OCI-LY7 (cell line): ENCODE data around the gene WDR5B. TPM values are rescaled to one million over a fixed set of nuclear protein-coding genes. Genes with fewer than 3 reads are reported as not detected.
"Not testable (repeated sequence)": the region's sequence is repeated elsewhere in the genome, so short reads cannot be mapped to it uniquely, and the experiment has no call there.

ENCODE experiments used
- BruUV-seq: library from RNA; stranded (reverse); fragments of 400-500 nt; replicated peaks from 2 replicates; lab custom pipeline; 2021; lab: Mats Ljungman, UMichigan
- CTCF ChIA-PET: fragments of 300-600 bp; sonication (Branson Sonifier 250); formaldehyde crosslinking; loops from one replicate; lab custom pipeline; 2022; ENCODE audit warnings: antibody characterized with exemption; ENCODE audit not compliant: unreplicated experiment; lab: Charles Lee
- POLR2A ChIA-PET: fragments of 300-600 bp; sonication (Branson Sonifier 250); formaldehyde crosslinking; loops from one replicate; lab custom pipeline; 2022; ENCODE audit warnings: antibody characterized with exemption; lab: Charles Lee
- DNase-seq: peaks from one replicate; pipeline ENCODE4 v3.0.0-alpha.2; 2015; ENCODE audit warnings: low spot score
- H2AFZ ChIP-seq: fragments of 200-600 bp; sonication (generic), shearing (Covaris generic); 2 replicates; pipeline ENCODE4 v1.6.1; 2014; ENCODE audit warnings: mild to moderate bottlenecking, antibody characterized with exemption, low read length, moderate library complexity
- H3K27ac ChIP-seq: fragments of 200-600 bp; sonication (generic); 2 replicates; pipeline ENCODE4 v1.5.1; 2014; ENCODE audit warnings: mixed run types, low read depth, mild to moderate bottlenecking, moderate library complexity, low read length, inconsistent platforms; ENCODE audit not compliant: poor library complexity, severe bottlenecking
- H3K36me3 ChIP-seq: fragments of 200-600 bp; sonication (generic); 2 replicates; pipeline ENCODE4 v1.6.1; 2014; ENCODE audit warnings: mild to moderate bottlenecking, antibody characterized with exemption, low read length, moderate library complexity, mixed read lengths; ENCODE audit not compliant: insufficient read depth
- H3K4me1 ChIP-seq: fragments of 200-600 bp; sonication (generic); 2 replicates; pipeline ENCODE4 v1.5.1; 2014; ENCODE audit warnings: mild to moderate bottlenecking, low read length; ENCODE audit not compliant: insufficient read depth, poor library complexity, severe bottlenecking
- H3K4me2 ChIP-seq: fragments of 200-600 bp; sonication (generic); 2 replicates; pipeline ENCODE4 v1.6.1; 2014; ENCODE audit warnings: mild to moderate bottlenecking, low read length
- H3K4me3 ChIP-seq: fragments of 200-600 bp; sonication (generic); 2 replicates; pipeline ENCODE4 v1.5.1; 2014; ENCODE audit warnings: mild to moderate bottlenecking, low read depth, low read length; ENCODE audit not compliant: poor library complexity, severe bottlenecking
- H3K79me2 ChIP-seq: fragments of 200-600 bp; sonication (generic); 2 replicates; pipeline ENCODE4 v1.6.1; 2016; ENCODE audit warnings: low read depth, mild to moderate bottlenecking, low read length, moderate library complexity, mixed read lengths; ENCODE audit not compliant: insufficient read depth
- H3K9me2 ChIP-seq: fragments of 200-600 bp; sonication (generic); 2 replicates; pipeline ENCODE4 v1.6.1; 2016; ENCODE audit warnings: mild to moderate bottlenecking, low read length, mixed read lengths; ENCODE audit not compliant: insufficient read depth
- H3K9me3 ChIP-seq: fragments of 200-600 bp; sonication (generic); 2 replicates; pipeline ENCODE4 v1.6.1; 2014; ENCODE audit warnings: mild to moderate bottlenecking, mixed run types, low read length, mixed read lengths
- H4K20me1 ChIP-seq: fragments of 200-600 bp; sonication (generic); 2 replicates; pipeline ENCODE4 v1.6.1; 2014; ENCODE audit warnings: mild to moderate bottlenecking, antibody characterized with exemption, low read length, moderate library complexity, mixed read lengths; ENCODE audit not compliant: insufficient read depth
- EZH2phosphoT487 ChIP-seq: fragments of 200-600 bp; sonication (generic); IDR thresholded peaks from 2 replicates; pipeline ENCODE4 v1.6.1; 2018; ENCODE audit warnings: low read depth, borderline replicate concordance, mild to moderate bottlenecking, mixed run types, antibody characterized with exemption, low read length, moderate library complexity, mixed read lengths
- intact Hi-C: fragments of 100-400 bp; cut with micrococcal nuclease; formaldehyde crosslinking; loops from one replicate; pipeline ENCODE4 v1.10.0; 2022; ENCODE audit not compliant: unreplicated experiment
- total RNA-seq, 2 experiments: library from RNA; depleted of rRNA in 1 of 2; stranded (reverse); fragments of >200 nt in 1 of 2; shearing (Covaris generic) in 1 of 2; gene quantifications; 2 replicates each; pipeline ENCODE4 v1.2.3, GENCODE V29; 2014 to 2022
- TF ChIP-seq, protein P1 (sequence below): fragments of 200-600 bp; sonication (generic); conservative IDR thresholded peaks from 2 replicates; pipeline ENCODE4 v1.5.1; 2014; ENCODE audit warnings: mild to moderate bottlenecking, antibody characterized with exemption, low read length, moderate library complexity, mixed read lengths

WDR5B gene
- total RNA-seq, 2 experiments from 2014 or later: 6.3 to 8.3 TPM

DNA sequence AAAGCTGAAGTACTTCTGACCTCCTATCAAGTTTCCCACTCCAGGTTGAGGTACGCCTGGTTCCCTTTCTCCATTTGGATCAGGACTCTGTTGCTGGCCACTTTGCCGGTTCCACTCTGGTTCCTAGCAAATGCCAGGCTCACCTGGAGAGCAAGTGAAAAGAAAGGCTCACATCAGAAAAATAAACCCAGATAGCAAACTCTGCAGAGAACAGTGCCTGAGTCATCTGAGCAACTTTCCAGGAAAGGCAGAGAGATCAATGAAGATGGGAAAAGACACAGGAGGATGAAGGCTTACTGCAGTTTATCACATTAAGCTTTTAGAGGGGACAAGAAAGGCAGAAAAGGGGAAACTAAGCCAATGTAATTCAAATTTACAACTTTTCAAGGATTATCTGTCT lies 41.8 kb upstream of the WDR5B start:
- intact Hi-C loops: loop anchor here (5.0 kb wide), 1 partner anchor 105 kb away; the partner anchor contains the start of genes DTX3L and PARP9
- H3K4me2 ChIP-seq: no peak overlapping the region
- no peaks in the 10 kb centered on the region for H3K79me2 ChIP-seq
- H3K9me3 ChIP-seq: no peaks in the 10 kb centered on the region
- no peak overlapping the region for H2AFZ ChIP-seq
- H3K9me2 ChIP-seq: no peaks in the 10 kb centered on the region
- peaks cover 93% of the 10 kb centered on the region for H3K36me3 ChIP-seq
- H3K4me1 ChIP-seq: no peaks in the 10 kb centered on the region
- DNase-seq: no peak
- H3K4me3 ChIP-seq: no peak overlapping the region
- H3K27ac ChIP-seq: no peak overlapping the region
- CTCF ChIA-PET: no interaction called here
- BruUV-seq: no TSS peak
- H4K20me1 ChIP-seq: no peaks in the 10 kb centered on the region; the same call in 1 of the 2 replicates
- TF ChIP-seq, protein P1, sequence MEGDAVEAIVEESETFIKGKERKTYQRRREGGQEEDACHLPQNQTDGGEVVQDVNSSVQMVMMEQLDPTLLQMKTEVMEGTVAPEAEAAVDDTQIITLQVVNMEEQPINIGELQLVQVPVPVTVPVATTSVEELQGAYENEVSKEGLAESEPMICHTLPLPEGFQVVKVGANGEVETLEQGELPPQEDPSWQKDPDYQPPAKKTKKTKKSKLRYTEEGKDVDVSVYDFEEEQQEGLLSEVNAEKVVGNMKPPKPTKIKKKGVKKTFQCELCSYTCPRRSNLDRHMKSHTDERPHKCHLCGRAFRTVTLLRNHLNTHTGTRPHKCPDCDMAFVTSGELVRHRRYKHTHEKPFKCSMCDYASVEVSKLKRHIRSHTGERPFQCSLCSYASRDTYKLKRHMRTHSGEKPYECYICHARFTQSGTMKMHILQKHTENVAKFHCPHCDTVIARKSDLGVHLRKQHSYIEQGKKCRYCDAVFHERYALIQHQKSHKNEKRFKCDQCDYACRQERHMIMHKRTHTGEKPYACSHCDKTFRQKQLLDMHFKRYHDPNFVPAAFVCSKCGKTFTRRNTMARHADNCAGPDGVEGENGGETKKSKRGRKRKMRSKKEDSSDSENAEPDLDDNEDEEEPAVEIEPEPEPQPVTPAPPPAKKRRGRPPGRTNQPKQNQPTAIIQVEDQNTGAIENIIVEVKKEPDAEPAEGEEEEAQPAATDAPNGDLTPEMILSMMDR: no peak
- TF ChIP-seq EZH2phosphoT487: no peak
- POLR2A ChIA-PET: interaction anchor here (0.9 kb wide), 1 partner anchor 50 kb away, joined by 3 read pairs; no protein-coding TSS in a partner anchor

DNA sequence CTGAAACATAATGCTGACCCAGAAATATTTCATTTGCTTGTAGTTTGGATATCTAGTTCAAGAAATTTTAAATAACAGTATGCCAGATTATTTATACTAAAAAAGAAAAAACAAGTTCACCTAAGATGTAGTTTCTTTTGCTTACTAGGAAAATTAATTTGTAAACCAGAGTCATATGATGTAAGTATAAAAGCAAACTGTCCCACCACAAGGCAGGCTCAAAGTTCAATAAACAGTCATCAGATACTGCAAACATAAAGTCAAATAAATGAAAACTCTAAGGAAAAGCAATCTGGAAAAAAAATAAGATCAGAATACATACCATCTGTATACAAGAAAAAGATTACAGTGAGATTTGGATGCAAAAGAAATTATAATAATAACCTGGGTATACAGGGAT lies 40.2 kb upstream of the WDR5B start:
- intact Hi-C loops: loop anchor here (5.0 kb wide), 1 partner anchor 106 kb away; the partner anchor contains the start of genes DTX3L and PARP9
- H4K20me1 ChIP-seq: no peaks in the 10 kb centered on the region; the same call in 1 of the 2 replicates
- H2AFZ ChIP-seq: no peak overlapping the region
- no peak for TF ChIP-seq EZH2phosphoT487
- TF ChIP-seq, protein P1: no peak
- no peak overlapping the region for H3K27ac ChIP-seq
- H3K36me3 ChIP-seq: peaks cover 89% of the 10 kb centered on the region
- no peaks in the 10 kb centered on the region for H3K4me1 ChIP-seq
- no TSS peak for BruUV-seq
- no peak overlapping the region for H3K4me3 ChIP-seq
- POLR2A ChIA-PET: interaction anchor here (0.7 kb wide), 1 partner anchor 241 kb away, joined by 3 read pairs; no protein-coding TSS in a partner anchor
- H3K9me2 ChIP-seq: no peaks in the 10 kb centered on the region
- H3K4me2 ChIP-seq: no peak overlapping the region
- DNase-seq: no peak
- no peaks in the 10 kb centered on the region for H3K79me2 ChIP-seq
- no peaks in the 10 kb centered on the region for H3K9me3 ChIP-seq
- CTCF ChIA-PET: no interaction called here

DNA sequence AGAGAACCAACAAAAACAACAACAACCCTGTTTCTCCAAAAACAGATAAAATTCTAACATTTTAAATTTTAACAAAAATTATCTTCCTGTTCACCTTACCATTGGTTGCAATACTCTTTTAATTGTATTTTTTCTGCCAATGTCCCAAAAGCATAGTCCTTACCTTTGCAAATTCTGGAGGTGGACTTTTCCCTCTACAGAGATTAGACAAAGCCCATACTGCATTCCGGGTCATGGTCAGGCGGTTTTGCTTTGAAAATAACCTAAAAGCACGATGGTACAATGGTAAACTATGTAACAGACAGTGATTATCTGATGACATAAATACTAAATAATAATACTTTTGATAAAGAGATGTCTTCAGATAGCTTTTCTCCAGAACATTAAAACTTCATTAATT lies 35.5 kb upstream of the WDR5B start:
- Histone ChIP-seq H3K4me2 (no peak overlapping the region), H3K79me2 (no peaks in the 10 kb centered on the region), H3K4me1 (no peaks in the 10 kb centered on the region), H3K27ac (no peak overlapping the region), H3K36me3 (peaks cover 79% of the 10 kb centered on the region), H4K20me1 (no peaks in the 10 kb centered on the region), H2AFZ (no peak overlapping the region), H3K4me3 (no peak overlapping the region), H3K9me3 (no peaks in the 10 kb centered on the region), H3K9me2 (no peaks in the 10 kb centered on the region)
- BruUV-seq: no TSS peak
- POLR2A ChIA-PET: interaction anchor here (0.5 kb wide), 1 partner anchor 74 kb away, joined by 3 read pairs; no protein-coding TSS in a partner anchor
- TF ChIP-seq, protein P1: no peak
- no peak for TF ChIP-seq EZH2phosphoT487
- CTCF ChIA-PET: no interaction called here
- intact Hi-C loops: no loop called here
- no peak for DNase-seq

DNA sequence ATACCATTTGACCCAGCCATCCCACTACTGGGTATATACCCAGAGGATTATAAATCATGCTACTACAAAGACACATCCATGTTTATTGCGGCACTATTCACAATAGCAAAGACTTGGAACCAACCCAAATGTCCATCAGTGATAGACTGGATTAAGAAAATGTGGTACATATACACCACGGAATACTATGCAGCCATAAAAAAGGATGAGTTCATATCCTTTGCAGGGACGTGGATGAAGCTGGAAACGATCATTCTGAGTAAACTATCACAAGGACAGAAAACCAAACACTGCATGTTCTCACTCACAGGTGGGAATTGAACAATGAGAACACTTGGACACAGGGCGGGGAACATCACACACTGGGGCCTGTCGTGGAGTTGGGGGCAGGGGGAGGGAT lies 32.4 kb upstream of the WDR5B start:
- H3K4me2 ChIP-seq, H3K79me2 ChIP-seq, H4K20me1 ChIP-seq, H3K4me1 ChIP-seq, H3K9me2 ChIP-seq, H3K9me3 ChIP-seq, intact Hi-C loops, BruUV-seq, POLR2A ChIA-PET, CTCF ChIA-PET, H2AFZ ChIP-seq, H3K4me3 ChIP-seq, H3K27ac ChIP-seq, DNase-seq: not testable (repeated sequence)
- H3K36me3 ChIP-seq: peaks cover 76% of the 10 kb centered on the region
